HepG2 (cell line): ENCODE results near the gene SLC19A1. TPM values are rescaled to one million over a fixed set of nuclear protein-coding genes. Genes with fewer than 3 reads are reported as not detected.

Experiments used
- CENPT ChIP-seq: sonication (generic); formaldehyde crosslinking; IDR thresholded peaks from 2 replicates; pipeline ENCODE4 v1.8.0; 2022; ENCODE audit warnings: low read depth, mild to moderate bottlenecking, moderate library complexity, missing genetic modification reagents
- DNMT1 ChIP-seq: sonication (generic); formaldehyde crosslinking; IDR thresholded peaks from 2 replicates; pipeline ENCODE4 v1.5.1; 2020; ENCODE audit warnings: mild to moderate bottlenecking, missing genetic modification reagents
- HNRNPLL ChIP-seq: fragments of 200-400 bp; formaldehyde crosslinking; IDR thresholded peaks from 2 replicates; pipeline ENCODE4 v1.6.1; 2017; ENCODE audit warnings: mild to moderate bottlenecking, low read depth, low read length; ENCODE audit not compliant: poor library complexity, severe bottlenecking
- LCORL ChIP-seq, 2 experiments: fragments of 450-650 bp in 1 of 2; sonication (generic) in 1 of 2; formaldehyde crosslinking in 1 of 2; IDR thresholded peaks; 2 replicates each; pipeline versions ENCODE4 v1.5.0 to v1.6.1; 2017 to 2020; ENCODE audit warnings: antibody characterized with exemption in 1 of 2, missing genetic modification reagents in 1 of 2
- MAFF ChIP-seq: IDR thresholded peaks from 2 replicates; pipeline ENCODE4 v1.6.1; 2011; ENCODE audit warnings: low read depth, low read length, improper control_type of control experiment
- PHF8 ChIP-seq: sonication (generic); formaldehyde crosslinking; IDR thresholded peaks from 2 replicates; pipeline ENCODE4 v1.5.0; 2020; ENCODE audit warnings: missing genetic modification reagents
- RFX1 ChIP-seq: fragments of 450-650 bp; IDR thresholded peaks from 2 replicates; pipeline ENCODE4 v1.6.1; 2017
- SRSF9 ChIP-seq: fragments of 200-400 bp; formaldehyde crosslinking; IDR thresholded peaks from 2 replicates; pipeline ENCODE4 v1.6.1; 2018; ENCODE audit warnings: borderline replicate concordance, mild to moderate bottlenecking, low read depth, low read length; ENCODE audit not compliant: insufficient read depth, poor library complexity, severe bottlenecking
- ZIK1 ChIP-seq: sonication (generic); formaldehyde crosslinking; IDR thresholded peaks from 2 replicates; pipeline ENCODE4 v1.5.0; 2020; ENCODE audit warnings: mild to moderate bottlenecking, low read depth, missing genetic modification reagents, borderline replicate concordance
- ZNF224 ChIP-seq: sonication (generic); formaldehyde crosslinking; IDR thresholded peaks from 2 replicates; pipeline ENCODE4 v1.5.0; 2020; ENCODE audit warnings: mild to moderate bottlenecking, missing genetic modification reagents
- polyA plus RNA-seq, 8 experiments: library from polyadenylated mRNA; depleted of rRNA in 3 of 8; stranded (reverse) in 7 of 8; unstranded in 1 of 8; fragments of >200 nt; fragmentation: Illumina TruSeq in 4 of 8; extraction: Trizol in 4 of 8; gene quantifications; 2 replicates each; pipeline versions ENCODE4 v1.2.1 to v1.2.3, GENCODE V29; 2011 to 2016; ENCODE audit warnings: low read depth in 4 of 8, missing spikeins in 1 of 8, mixed read lengths in 1 of 8; ENCODE audit not compliant: insufficient read depth in 1 of 8
- total RNA-seq, 5 experiments: library from RNA; depleted of rRNA; stranded (reverse); fragments of >200 nt; fragmentation: Illumina TruSeq; extraction: Trizol; gene quantifications; 2 replicates each; pipeline ENCODE4 v1.2.3, GENCODE V29; 2016; ENCODE audit warnings: low read depth in 1 of 5
- TF ChIP-seq, protein P1 (sequence below): sonication (generic); formaldehyde crosslinking; IDR thresholded peaks from 2 replicates; pipeline ENCODE4 v1.5.1; 2020; ENCODE audit warnings: missing genetic modification reagents, mild to moderate bottlenecking, borderline replicate concordance
- TF ChIP-seq, protein P2 (sequence below): fragments of 450-650 bp; IDR thresholded peaks from 2 replicates; pipeline ENCODE4 v1.6.1; 2016
- TF ChIP-seq, protein P3 (sequence below): sonication (generic); formaldehyde crosslinking; IDR thresholded peaks from 2 replicates; pipeline ENCODE4 v1.4.0; 2020; ENCODE audit warnings: missing genetic modification reagents, borderline replicate concordance
- TF ChIP-seq, protein P4 (sequence below): sonication (generic); formaldehyde crosslinking; IDR thresholded peaks from 2 replicates; pipeline ENCODE4 v1.5.0; 2020; ENCODE audit warnings: missing genetic modification reagents
- TF ChIP-seq, protein P5 (sequence below): sonication (generic); formaldehyde crosslinking; IDR thresholded peaks from 2 replicates; pipeline ENCODE4 v1.4.0; 2020; ENCODE audit warnings: missing genetic modification reagents
- TF ChIP-seq, protein P6 (sequence below): IDR thresholded peaks from 2 replicates; pipeline ENCODE4 v1.6.1; 2016; ENCODE audit warnings: low read depth, borderline replicate concordance

The SLC19A1 gene
- total and polyA plus RNA-seq, 2 of the 13 experiments (the other 11 are each of a cell fraction or from before 2014, with no cell fraction given) = 21.8 to 23.0 TPM

DNA sequence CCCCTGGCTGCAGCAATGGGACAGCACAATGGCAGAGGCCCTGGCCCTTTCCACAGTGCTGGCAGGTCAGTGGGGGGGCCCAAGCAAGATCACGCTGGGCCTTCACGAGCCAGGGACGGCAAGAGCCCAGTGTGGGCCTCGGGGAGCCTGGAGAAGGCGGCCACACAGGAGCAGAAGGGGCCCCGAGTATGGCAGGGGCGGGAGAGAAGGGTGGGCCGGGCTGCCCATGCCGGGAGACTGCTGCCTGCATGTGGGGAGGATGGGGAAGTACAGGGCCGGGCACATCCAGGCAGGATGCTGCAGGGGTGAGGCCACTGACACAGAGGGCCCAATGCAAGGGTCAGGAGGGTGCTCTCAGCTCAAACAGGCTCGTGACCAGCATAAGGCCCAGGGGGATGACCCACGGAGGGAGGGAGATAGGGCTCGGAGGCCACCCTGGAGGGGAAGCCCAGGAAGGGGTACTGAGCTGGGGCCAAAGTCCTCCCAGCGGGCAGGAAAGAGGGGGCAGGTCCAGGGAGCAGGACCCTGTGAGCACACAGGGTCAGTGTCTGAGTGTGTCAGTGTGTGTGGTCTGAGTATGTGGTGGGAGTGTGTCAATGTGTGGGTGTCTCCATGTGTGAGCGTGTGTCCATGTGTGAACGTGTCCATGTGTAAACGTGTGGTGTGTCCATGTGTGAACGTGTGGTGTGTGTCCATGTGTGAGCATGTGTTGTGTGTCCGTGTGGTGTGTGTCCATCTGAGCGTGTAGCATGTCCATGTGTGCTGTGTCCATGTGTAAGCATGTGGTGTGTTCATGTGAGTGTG is 13.1 kb downstream of the SLC19A1 start (continued):
- TF ChIP-seq, protein P1, sequence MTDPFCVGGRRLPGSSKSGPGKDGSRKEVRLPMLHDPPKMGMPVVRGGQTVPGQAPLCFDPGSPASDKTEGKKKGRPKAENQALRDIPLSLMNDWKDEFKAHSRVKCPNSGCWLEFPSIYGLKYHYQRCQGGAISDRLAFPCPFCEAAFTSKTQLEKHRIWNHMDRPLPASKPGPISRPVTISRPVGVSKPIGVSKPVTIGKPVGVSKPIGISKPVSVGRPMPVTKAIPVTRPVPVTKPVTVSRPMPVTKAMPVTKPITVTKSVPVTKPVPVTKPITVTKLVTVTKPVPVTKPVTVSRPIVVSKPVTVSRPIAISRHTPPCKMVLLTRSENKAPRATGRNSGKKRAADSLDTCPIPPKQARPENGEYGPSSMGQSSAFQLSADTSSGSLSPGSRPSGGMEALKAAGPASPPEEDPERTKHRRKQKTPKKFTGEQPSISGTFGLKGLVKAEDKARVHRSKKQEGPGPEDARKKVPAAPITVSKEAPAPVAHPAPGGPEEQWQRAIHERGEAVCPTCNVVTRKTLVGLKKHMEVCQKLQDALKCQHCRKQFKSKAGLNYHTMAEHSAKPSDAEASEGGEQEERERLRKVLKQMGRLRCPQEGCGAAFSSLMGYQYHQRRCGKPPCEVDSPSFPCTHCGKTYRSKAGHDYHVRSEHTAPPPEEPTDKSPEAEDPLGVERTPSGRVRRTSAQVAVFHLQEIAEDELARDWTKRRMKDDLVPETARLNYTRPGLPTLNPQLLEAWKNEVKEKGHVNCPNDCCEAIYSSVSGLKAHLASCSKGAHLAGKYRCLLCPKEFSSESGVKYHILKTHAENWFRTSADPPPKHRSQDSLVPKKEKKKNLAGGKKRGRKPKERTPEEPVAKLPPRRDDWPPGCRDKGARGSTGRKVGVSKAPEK (CRISPR knock-in tag) = no peak
- no peak for TF ChIP-seq HNRNPLL
- no peak for TF ChIP-seq LCORL (IDR thresholded peaks at IDR 0.05)
- TF ChIP-seq LCORL (CRISPR knock-in tag; IDR thresholded peaks at IDR 0.05) = peak; percentile 91
- TF ChIP-seq CENPT (CRISPR knock-in tag) = no peak
- TF ChIP-seq, protein P2, sequence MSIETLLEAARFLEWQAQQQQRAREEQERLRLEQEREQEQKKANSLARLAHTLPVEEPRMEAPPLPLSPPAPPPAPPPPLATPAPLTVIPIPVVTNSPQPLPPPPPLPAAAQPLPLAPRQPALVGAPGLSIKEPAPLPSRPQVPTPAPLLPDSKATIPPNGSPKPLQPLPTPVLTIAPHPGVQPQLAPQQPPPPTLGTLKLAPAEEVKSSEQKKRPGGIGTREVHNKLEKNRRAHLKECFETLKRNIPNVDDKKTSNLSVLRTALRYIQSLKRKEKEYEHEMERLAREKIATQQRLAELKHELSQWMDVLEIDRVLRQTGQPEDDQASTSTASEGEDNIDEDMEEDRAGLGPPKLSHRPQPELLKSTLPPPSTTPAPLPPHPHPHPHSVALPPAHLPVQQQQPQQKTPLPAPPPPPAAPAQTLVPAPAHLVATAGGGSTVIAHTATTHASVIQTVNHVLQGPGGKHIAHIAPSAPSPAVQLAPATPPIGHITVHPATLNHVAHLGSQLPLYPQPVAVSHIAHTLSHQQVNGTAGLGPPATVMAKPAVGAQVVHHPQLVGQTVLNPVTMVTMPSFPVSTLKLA = peak; percentile 94
- no peak for TF ChIP-seq RFX1
- no peak for TF ChIP-seq ZNF224 (CRISPR knock-in tag)
- TF ChIP-seq PHF8 (CRISPR knock-in tag) = no peak
- TF ChIP-seq, protein P3, sequence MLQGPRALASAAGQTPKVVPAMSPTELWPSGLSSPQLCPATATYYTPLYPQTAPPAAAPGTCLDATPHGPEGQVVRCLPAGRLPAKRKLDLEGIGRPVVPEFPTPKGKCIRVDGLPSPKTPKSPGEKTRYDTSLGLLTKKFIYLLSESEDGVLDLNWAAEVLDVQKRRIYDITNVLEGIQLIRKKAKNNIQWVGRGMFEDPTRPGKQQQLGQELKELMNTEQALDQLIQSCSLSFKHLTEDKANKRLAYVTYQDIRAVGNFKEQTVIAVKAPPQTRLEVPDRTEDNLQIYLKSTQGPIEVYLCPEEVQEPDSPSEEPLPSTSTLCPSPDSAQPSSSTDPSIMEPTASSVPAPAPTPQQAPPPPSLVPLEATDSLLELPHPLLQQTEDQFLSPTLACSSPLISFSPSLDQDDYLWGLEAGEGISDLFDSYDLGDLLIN (CRISPR knock-in tag) = no peak
- TF ChIP-seq SRSF9 = no peak
- TF ChIP-seq, protein P4, sequence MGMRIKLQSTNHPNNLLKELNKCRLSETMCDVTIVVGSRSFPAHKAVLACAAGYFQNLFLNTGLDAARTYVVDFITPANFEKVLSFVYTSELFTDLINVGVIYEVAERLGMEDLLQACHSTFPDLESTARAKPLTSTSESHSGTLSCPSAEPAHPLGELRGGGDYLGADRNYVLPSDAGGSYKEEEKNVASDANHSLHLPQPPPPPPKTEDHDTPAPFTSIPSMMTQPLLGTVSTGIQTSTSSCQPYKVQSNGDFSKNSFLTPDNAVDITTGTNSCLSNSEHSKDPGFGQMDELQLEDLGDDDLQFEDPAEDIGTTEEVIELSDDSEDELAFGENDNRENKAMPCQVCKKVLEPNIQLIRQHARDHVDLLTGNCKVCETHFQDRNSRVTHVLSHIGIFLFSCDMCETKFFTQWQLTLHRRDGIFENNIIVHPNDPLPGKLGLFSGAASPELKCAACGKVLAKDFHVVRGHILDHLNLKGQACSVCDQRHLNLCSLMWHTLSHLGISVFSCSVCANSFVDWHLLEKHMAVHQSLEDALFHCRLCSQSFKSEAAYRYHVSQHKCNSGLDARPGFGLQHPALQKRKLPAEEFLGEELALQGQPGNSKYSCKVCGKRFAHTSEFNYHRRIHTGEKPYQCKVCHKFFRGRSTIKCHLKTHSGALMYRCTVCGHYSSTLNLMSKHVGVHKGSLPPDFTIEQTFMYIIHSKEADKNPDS (CRISPR knock-in tag) = no peak
- no peak for TF ChIP-seq ZIK1 (CRISPR knock-in tag)
- TF ChIP-seq MAFF = no peak
- TF ChIP-seq DNMT1 (CRISPR knock-in tag) = no peak; the same call in 1 of the 2 replicates
- TF ChIP-seq, protein P5, sequence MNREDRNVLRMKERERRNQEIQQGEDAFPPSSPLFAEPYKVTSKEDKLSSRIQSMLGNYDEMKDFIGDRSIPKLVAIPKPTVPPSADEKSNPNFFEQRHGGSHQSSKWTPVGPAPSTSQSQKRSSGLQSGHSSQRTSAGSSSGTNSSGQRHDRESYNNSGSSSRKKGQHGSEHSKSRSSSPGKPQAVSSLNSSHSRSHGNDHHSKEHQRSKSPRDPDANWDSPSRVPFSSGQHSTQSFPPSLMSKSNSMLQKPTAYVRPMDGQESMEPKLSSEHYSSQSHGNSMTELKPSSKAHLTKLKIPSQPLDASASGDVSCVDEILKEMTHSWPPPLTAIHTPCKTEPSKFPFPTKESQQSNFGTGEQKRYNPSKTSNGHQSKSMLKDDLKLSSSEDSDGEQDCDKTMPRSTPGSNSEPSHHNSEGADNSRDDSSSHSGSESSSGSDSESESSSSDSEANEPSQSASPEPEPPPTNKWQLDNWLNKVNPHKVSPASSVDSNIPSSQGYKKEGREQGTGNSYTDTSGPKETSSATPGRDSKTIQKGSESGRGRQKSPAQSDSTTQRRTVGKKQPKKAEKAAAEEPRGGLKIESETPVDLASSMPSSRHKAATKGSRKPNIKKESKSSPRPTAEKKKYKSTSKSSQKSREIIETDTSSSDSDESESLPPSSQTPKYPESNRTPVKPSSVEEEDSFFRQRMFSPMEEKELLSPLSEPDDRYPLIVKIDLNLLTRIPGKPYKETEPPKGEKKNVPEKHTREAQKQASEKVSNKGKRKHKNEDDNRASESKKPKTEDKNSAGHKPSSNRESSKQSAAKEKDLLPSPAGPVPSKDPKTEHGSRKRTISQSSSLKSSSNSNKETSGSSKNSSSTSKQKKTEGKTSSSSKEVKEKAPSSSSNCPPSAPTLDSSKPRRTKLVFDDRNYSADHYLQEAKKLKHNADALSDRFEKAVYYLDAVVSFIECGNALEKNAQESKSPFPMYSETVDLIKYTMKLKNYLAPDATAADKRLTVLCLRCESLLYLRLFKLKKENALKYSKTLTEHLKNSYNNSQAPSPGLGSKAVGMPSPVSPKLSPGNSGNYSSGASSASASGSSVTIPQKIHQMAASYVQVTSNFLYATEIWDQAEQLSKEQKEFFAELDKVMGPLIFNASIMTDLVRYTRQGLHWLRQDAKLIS = no peak
- TF ChIP-seq, protein P6, sequence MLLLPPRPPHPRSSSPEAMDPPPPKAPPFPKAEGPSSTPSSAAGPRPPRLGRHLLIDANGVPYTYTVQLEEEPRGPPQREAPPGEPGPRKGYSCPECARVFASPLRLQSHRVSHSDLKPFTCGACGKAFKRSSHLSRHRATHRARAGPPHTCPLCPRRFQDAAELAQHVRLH = no peak
